Loucy (cell line): Measurements from ENCODE around the gene NCKAP5.

ENCODE experiments used
- CTCF ChIP-seq: fragments of 200-600 bp; sonication (generic); conservative IDR thresholded peaks from 2 replicates; pipeline ENCODE4 v1.5.1; 2014; ENCODE audit warnings: mild to moderate bottlenecking, antibody characterized with exemption, low read length
- EZH2phosphoT487 ChIP-seq: fragments of 200-600 bp; IDR thresholded peaks from 2 replicates; pipeline ENCODE4 v1.6.1; 2018; ENCODE audit warnings: antibody characterized with exemption, mild to moderate bottlenecking, moderate library complexity, borderline replicate concordance

DNA sequence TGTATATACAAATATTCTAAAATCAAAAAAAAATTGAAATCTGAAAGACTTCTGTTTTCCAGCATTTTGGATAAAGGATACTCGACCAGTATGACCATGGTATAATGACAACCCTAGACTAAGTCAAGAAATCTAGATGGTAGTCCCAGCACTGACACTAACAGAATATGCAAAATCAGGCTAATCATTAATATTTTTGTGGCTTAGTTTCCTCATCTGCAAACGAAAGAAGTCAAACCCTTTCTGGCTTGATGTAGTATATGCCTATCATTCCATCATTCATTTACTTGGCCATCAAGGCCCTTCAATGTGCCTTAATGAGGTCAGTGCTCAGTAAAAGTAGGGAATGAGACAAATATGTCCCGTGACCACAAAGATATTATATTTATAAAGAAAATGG, 83.5 kb downstream of the NCKAP5 start:
- TF ChIP-seq CTCF (no peak), EZH2phosphoT487 (no peak)
